SH-SY5Y (cell line): ENCODE results near the gene NTRK1.

ENCODE experiments used
- GATA2 ChIP-seq: IDR thresholded peaks from 2 replicates; pipeline ENCODE4 v1.6.1; 2011; ENCODE audit warnings: mild to moderate bottlenecking, low read depth, low read length
- GATA3 ChIP-seq: IDR thresholded peaks from 2 replicates; pipeline ENCODE4 v1.6.1; 2011; ENCODE audit warnings: low read depth, mild to moderate bottlenecking, low read length, moderate library complexity

The NTRK1 gene

GRCh38 chr1:156844638-156845037 is 16.0 kb upstream of the NTRK1 start:
- TF ChIP-seq GATA3 = no peak
- no peak for TF ChIP-seq GATA2

GRCh38 chr1:156845055-156845952 is 15.4 kb upstream of the NTRK1 start:
- no peak for TF ChIP-seq GATA3
- no peak for TF ChIP-seq GATA2

GRCh38 chr1:156845953-156846545 is 14.6 kb upstream of the NTRK1 start:
- TF ChIP-seq GATA2 (no peak), GATA3 (no peak)

GRCh38 chr1:156846643-156847042 is 14.0 kb upstream of the NTRK1 start:
- TF ChIP-seq GATA2 (no peak), GATA3 (no peak)

- no peak for TF ChIP-seq GATA2
- TF ChIP-seq GATA3 = no peak
Measured at GRCh38 chr1:156847591-156848460, 12.8 kb upstream of the NTRK1 start.

GRCh38 chr1:156848461-156849150 is 12.1 kb upstream of the NTRK1 start:
- no peak for TF ChIP-seq GATA2

GRCh38 chr1:156849151-156849496 is 11.5 kb upstream of the NTRK1 start:
- TF ChIP-seq GATA3 = no peak
- no peak for TF ChIP-seq GATA2

GRCh38 chr1:156851779-156852417 is 8.8 kb upstream of the NTRK1 start:
- TF ChIP-seq GATA3 (no peak), GATA2 (no peak)

- peak; percentile 69 for TF ChIP-seq GATA2
- no peak for TF ChIP-seq GATA3
Measured at GRCh38 chr1:156852418-156852874, 8.2 kb upstream of the NTRK1 start.

- TF ChIP-seq GATA3 (no peak), GATA2 (no peak)
Measured at GRCh38 chr1:156853761-156854160, 6.9 kb upstream of the NTRK1 start.

GRCh38 chr1:156854634-156855033 is 6.0 kb upstream of the NTRK1 start:
- TF ChIP-seq GATA2 (no peak), GATA3 (no peak)

GRCh38 chr1:156856282-156856785 is 4.3 kb upstream of the NTRK1 start:
- TF ChIP-seq GATA3 (no peak), GATA2 (no peak)

GRCh38 chr1:156857532-156857931 is 3.1 kb upstream of the NTRK1 start:
- TF ChIP-seq GATA2 (no peak), GATA3 (no peak)
